Activated naive CD4-positive, alpha-beta T cell treated with anti-CD3 and anti-CD28 coated beads, Interleukin-2, amount 10 ng/mL, durations not matched to agents 5 hours and 36 hours (primary cell): ENCODE measurements around the gene TGFB1I1. TPM values are rescaled to one million over a fixed set of nuclear protein-coding genes. Genes with fewer than 3 reads are reported as not detected.

Experiments used
- total RNA-seq, 2 experiments: library from RNA; stranded (reverse); gene quantifications; one replicate each; pipeline ENCODE4 v1.2.3, GENCODE V29; 2021

TGFB1I1 gene
- total RNA-seq, result under 1 TPM; 0.48 to 0.60 TPM

GRCh38 chr16:31471875-31472708, at the start of gene TGFB1I1:
Gene TGFB1I1 (plus strand): TSS chr16:31472152. CDS start chr16:31472189, 37 bp downstream.

GRCh38 chr16:31428279-31428597, 43.7 kb upstream of the TGFB1I1 start, which contains the start of gene COX6A2:
Gene COX6A2 (minus strand): TSS chr16:31428360. CDS start chr16:31428325, 35 bp downstream.

DNA sequence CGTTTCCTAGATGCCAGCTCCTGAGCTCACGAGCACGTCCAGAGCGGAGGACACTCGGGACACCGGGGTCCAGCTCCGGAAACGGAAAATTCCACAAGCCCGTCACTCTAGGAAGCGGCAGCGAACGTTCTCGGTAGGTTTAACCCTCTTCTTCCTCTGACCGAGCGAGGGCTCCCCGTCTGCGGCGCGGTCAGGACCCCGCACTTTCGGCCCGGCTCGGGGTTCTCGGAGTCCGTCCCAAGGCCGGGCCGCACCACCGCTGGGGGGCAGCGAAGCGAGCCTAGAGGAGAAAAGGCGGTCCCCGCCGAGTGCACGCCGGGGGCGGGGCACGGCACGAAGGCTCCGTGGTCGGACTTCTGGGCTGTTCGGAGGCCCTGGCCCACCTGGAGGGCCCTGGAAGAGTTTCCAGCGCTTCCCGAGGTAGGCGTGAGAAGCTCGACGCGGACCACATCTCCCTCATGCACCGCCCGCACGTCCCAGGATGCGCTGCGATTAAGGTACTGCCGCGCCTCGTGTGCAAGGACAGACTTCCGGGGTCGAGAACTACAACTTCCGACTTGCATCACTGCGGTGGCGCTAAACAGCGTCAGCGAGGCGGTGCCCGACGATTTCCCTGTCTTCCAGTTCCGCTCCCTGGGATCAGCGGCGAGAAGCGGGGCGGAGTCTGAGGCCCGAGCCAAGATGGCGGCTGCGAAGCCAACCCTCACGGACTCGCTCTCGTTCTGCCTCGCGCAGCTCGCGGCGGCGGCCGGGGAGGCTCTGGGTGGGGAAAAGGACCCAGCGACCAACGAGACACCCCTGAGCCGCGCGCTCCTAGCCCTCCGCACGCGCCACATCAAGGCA, 12.9 kb upstream of the TGFB1I1 start, which contains the start of gene ARMC5:
ARMC5 (plus strand) TSS at position 658 of the 843 bp plus-strand sequence; CDS start at position 682, 24 bp downstream.

GRCh38 chr16:31483081-31483480, 11.1 kb downstream of the TGFB1I1 start, which contains the start of gene SLC5A2:
Gene SLC5A2 (plus strand): TSS chr16:31483123. CDS start chr16:31483137, 14 bp downstream.

DNA sequence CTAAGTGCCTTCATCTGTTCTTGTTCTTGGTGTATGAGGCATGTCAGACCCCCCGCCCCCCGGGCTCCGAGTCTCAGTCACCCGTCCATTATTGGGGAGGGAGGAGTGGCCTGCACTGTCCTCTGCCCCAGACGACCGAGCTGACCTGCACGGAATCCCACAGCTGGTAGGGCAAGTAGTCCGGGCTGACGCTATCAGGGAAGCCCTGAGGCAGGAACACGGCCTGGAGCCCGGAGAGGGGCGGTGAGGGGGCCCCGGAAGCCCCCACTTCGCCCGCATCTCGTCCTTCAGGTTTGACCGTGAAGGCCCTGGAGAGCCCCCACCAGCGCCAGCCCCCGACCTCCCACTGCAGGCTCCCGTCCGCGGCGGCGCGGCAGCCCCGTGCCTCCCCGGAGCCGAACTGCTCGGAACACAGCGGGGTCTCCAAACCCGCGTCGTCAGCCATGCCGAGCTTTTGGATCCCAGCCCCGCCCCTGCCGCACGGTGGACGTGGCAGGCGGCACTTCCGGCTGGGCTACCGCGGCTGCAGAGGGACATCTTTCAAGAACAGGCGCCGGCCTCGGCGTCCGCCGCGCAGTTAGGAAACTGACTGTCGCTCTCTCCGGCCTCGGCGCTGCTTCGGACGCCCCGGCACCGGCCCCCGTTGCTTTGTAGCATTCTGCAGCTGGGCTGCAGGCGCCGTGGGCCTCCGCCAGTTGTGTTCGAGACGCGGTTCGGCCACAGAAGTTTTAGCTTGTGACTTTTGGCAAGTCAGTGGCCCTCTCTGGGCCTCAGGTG, 36.2 kb downstream of the TGFB1I1 start, which contains the start of gene RUSF1:
RUSF1 (minus strand) TSS at position 463 of the 777 bp plus-strand sequence; CDS start at position 445, 18 bp downstream.

Other genes with a start within 250 kb of the TGFB1I1 start
- 10 to 100 TPM; 55.4 to 57.2 TPM for gene ITGAM, start 212.2 kb upstream of the TGFB1I1 start, total RNA-seq
- gene ITGAX, start 117.0 kb upstream of the TGFB1I1 start, total RNA-seq, result 1 to 10 TPM; 3.2 to 3.3 TPM
- gene ITGAD, start 78.8 kb upstream of the TGFB1I1 start, total RNA-seq, result not detected
- not detected for gene COX6A2, start 43.8 kb upstream of the TGFB1I1 start, total RNA-seq
- gene ZNF843, start 29.4 kb upstream of the TGFB1I1 start, total RNA-seq, result under 1 TPM; 0.08 to 0.26 TPM
- 10 to 100 TPM; 10.7 to 10.8 TPM for gene ARMC5, start 12.7 kb upstream of the TGFB1I1 start, total RNA-seq
- under 1 TPM; 0.17 to 0.28 TPM for gene SLC5A2, start 11.0 kb downstream of the TGFB1I1 start, total RNA-seq
- gene RUSF1, start 36.2 kb downstream of the TGFB1I1 start, total RNA-seq, result 10 to 100 TPM; 42.2 to 44.0 TPM
- gene AHSP, start 55.7 kb downstream of the TGFB1I1 start, total RNA-seq, result not detected